GM12865 (cell line): ENCODE measurements around the gene CALHM2.

Source experiments
- DNase-seq: peaks from one replicate; pipeline ENCODE4 v3.0.0; 2010; ENCODE audit warnings: low read depth
- H3K4me3 ChIP-seq: 2 replicates; pipeline ENCODE4 v1.5.1; 2011; ENCODE audit warnings: mild to moderate bottlenecking, low read depth, low read length, control low read depth
- CTCF ChIP-seq: IDR thresholded peaks from 2 replicates; pipeline ENCODE4 v1.5.1; 2011; ENCODE audit warnings: low read length, control low read depth, low read depth, inconsistent platforms; ENCODE audit not compliant: insufficient read depth; ENCODE audit errors: missing control alignments

CALHM2 gene

GRCh38 chr10:103396789-103397087, 55.4 kb downstream of the CALHM2 start:
- no peak for DNase-seq
- H3K4me3 ChIP-seq, result peak overlapping the region; percentile 88
- no peak for TF ChIP-seq CTCF
